ENCODE measurements around the gene HLA-C. TPM values are rescaled to one million over a fixed set of nuclear protein-coding genes. Genes with fewer than 3 reads are reported as not detected.

The HLA-C gene
- total and polyA plus RNA-seq, 9 of the 15 experiments (the other 6 are each of a cell fraction or from before 2014, with no cell fraction given) = 0.23 to 4.9 (median 1.2) TPM

GRCh38 chr6:31309641-31310040 lies 37.7 kb upstream of the HLA-C start (continued):
- TF ChIP-seq CUX1 (CRISPR knock-in tag; IDR thresholded peaks at IDR 0.05) (no peak), ZNF785 (CRISPR knock-in tag; IDR thresholded peaks at IDR 0.05) (no peak), E2F1 (CRISPR knock-in tag; IDR thresholded peaks at IDR 0.05) (no peak)

GRCh38 chr6:31308845-31309175 lies 36.9 kb upstream of the HLA-C start:
- Histone ChIP-seq H4K20me1 (replicated peaks; ENCODE audit: control insufficient read depth, insufficient read depth, low read length) (no peaks in the 10 kb centered on the region; the same call in 1 of the 2 replicates), H3K4me2 (ENCODE audit: insufficient read depth, low read length) (no peak overlapping the region), H3K9me1 (ENCODE audit: control insufficient read depth, insufficient read depth, low read length) (no peaks in the 10 kb centered on the region), H3K9me3 (replicated peaks; ENCODE audit: control insufficient read depth, insufficient read depth, low read depth, low read length) (no peaks in the 10 kb centered on the region), H2AFZ (ENCODE audit: low read depth, low read length) (no peak overlapping the region), H3K79me2 (ENCODE audit: control insufficient read depth, insufficient read depth, low read length) (no peaks in the 10 kb centered on the region), H3K27ac (ENCODE audit: extremely low read depth, low read depth, low read length) (no peak overlapping the region), H3K9ac (ENCODE audit: insufficient read depth in 1 of 2, low read depth in 2 of 2, low read length in 2 of 2) (no peak overlapping the region), H3K4me3 (no peak overlapping the region), H3K36me3 (ENCODE audit: control insufficient read depth, insufficient read depth, low read length) (no peaks in the 10 kb centered on the region), H3K4me1 (replicated peaks in 1 of 2; ENCODE audit: control insufficient read depth in 2 of 2, insufficient read depth in 2 of 2, low read length in 2 of 2) (peaks cover 8 to 15% of the 10 kb centered on the region in 2 experiments; a peak in 4 of 5 replicates), H3K27me3 (ENCODE audit: control insufficient read depth in 2 of 2, insufficient read depth in 2 of 2, low read length in 2 of 2) (peaks cover 17 to 42% of the 10 kb centered on the region in 2 experiments; a peak in 4 of 5 replicates)
- FAIRE-seq = no peak
- WGBS (ENCODE audit: insufficient coverage, low coverage, missing lambda C conversion rate) = 5% methylated on average over 11 of the region's 11 CpGs
- POLR2A ChIA-PET = interaction anchor here (0.6 to 2.4 kb wide), 3 partner anchors 12 to 30 kb away, joined by 3 to 15 read pairs (median 3); no protein-coding TSS in a partner anchor
- no peak for DNase-seq (ENCODE audit: extremely low read depth in 1 of 4, low spot score in 3 of 4)
- no TSS peak for BruUV-seq (replicated peaks)
- in situ Hi-C loops (cut with MboI) = no loop called here
- intact Hi-C loops (cut with micrococcal nuclease) = no loop called here
- ATAC-seq = peak; percentile 35; the same call in 2 of the 3 replicates
- CTCF ChIA-PET (ENCODE audit: low intra/inter-chr PET ratio) = no interaction called here
- TF ChIP-seq ZNF639 (CRISPR knock-in tag; conservative IDR thresholded peaks at IDR 0.05 in 1 of 2, IDR thresholded peaks at IDR 0.05 in 1 of 2) = no peak
- no peak for TF ChIP-seq FOXO4 (CRISPR knock-in tag; IDR thresholded peaks at IDR 0.05)
- no peak for TF ChIP-seq SRSF3 (IDR thresholded peaks at IDR 0.05; ENCODE audit: insufficient read depth, low read length)
- TF ChIP-seq FOXJ3 (CRISPR knock-in tag; IDR thresholded peaks at IDR 0.05) = no peak
- no peak for TF ChIP-seq SIRT6 (IDR thresholded peaks at IDR 0.05; ENCODE audit: low read depth, low read length)
- TF ChIP-seq SNAPC5 (CRISPR knock-in tag; IDR thresholded peaks at IDR 0.05) = no peak
- no peak for TF ChIP-seq TCF7L2 (IDR thresholded peaks at IDR 0.05; ENCODE audit: low read depth, low read length)
